PFSK-1 (cell line): Measurements from ENCODE around the gene DIP2A.

ENCODE experiments used
- FOXP2 ChIP-seq: optimal IDR thresholded peaks from 2 replicates; pipeline ENCODE3; 2011; ENCODE audit warnings: borderline replicate concordance, control low read depth, inconsistent platforms; ENCODE audit not compliant: insufficient read depth; ENCODE audit errors: extremely low read length, extremely low read depth
- POLR2AphosphoS5 ChIP-seq: IDR thresholded peaks from 2 replicates; pipeline ENCODE4 v1.6.1; 2012; ENCODE audit warnings: low read depth, mild to moderate bottlenecking, control low read depth, low read length, moderate library complexity
- REST ChIP-seq, 2 experiments: IDR thresholded peaks; 2 replicates each; pipeline versions ENCODE4 v1.6.1 to v1.8.0; 2011 to 2012; ENCODE audit warnings: low read depth in 2 of 2, low read length in 2 of 2, control low read depth in 1 of 2, inconsistent platforms in 1 of 2, mild to moderate bottlenecking in 1 of 2, moderate library complexity in 1 of 2; ENCODE audit not compliant: insufficient read depth in 1 of 2
- SIN3A ChIP-seq: IDR thresholded peaks from 2 replicates; pipeline ENCODE4 v1.6.1; 2012; ENCODE audit warnings: mild to moderate bottlenecking, low read length, moderate library complexity, borderline replicate concordance; ENCODE audit not compliant: insufficient read depth
- TAF1 ChIP-seq: IDR thresholded peaks from 2 replicates; pipeline ENCODE4 v1.6.1; 2012; ENCODE audit warnings: low read length, control low read depth, borderline replicate concordance; ENCODE audit not compliant: insufficient read depth

GRCh38 chr21:46435786-46436227 lies 22.9 kb upstream of the DIP2A start:
- TF ChIP-seq POLR2AphosphoS5 (no peak), TAF1 (no peak), REST (IDR thresholded peaks at IDR 0.05; ENCODE audit: insufficient read depth in 1 of 2, low read depth in 2 of 2, low read length in 2 of 2) (no peak), SIN3A (no peak), FOXP2 (no peak)
